Breast epithelium (tissue), 4 donors: ENCODE data around the gene CTNS. TPM values are rescaled to one million over a fixed set of nuclear protein-coding genes. Genes with fewer than 3 reads are reported as not detected.

Source experiments
- DNase-seq, 2 donors: peaks; one replicate each; pipeline ENCODE4 v3.0.0-alpha.2; 2019; ENCODE audit warnings: low spot score in 2 of 2
- H3K27ac ChIP-seq, 2 donors: fragments of 200-600 bp; sonication (generic) in 1 of 2; one replicate each; pipeline ENCODE4 v1.5.1; 2016 to 2019; ENCODE audit warnings: mild to moderate bottlenecking in 1 of 2
- H3K27me3 ChIP-seq, 2 donors: fragments of 200-600 bp; sonication (generic) in 1 of 2; one replicate each; pipeline versions ENCODE4 v1.5.1 to v1.6.0; 2017 to 2019; ENCODE audit warnings: control low read depth in 1 of 2, mild to moderate bottlenecking in 1 of 2
- H3K36me3 ChIP-seq: fragments of 200-600 bp; one replicate; pipeline ENCODE4 v1.5.1; 2019
- H3K4me1 ChIP-seq, 2 donors: fragments of 200-600 bp; sonication (generic); one replicate each; pipeline ENCODE4 v1.5.1; 2016 to 2019; ENCODE audit warnings: control low read depth in 1 of 2
- H3K4me3 ChIP-seq, 3 donors: fragments of 200-600 bp; sonication (generic); 1 replicate in 2 of 3; 2 replicates in 1 of 3; pipeline ENCODE4 v1.5.1; 2016 to 2019; ENCODE audit warnings: mild to moderate bottlenecking in 3 of 3, moderate library complexity in 2 of 3
- H3K9me3 ChIP-seq, 2 donors: fragments of 200-600 bp; sonication (generic) in 1 of 2; one replicate each; pipeline ENCODE4 v1.5.1; 2016 to 2019; ENCODE audit warnings: control low read depth in 1 of 2
- CTCF ChIP-seq, 3 donors: fragments of 450-650 bp; IDR thresholded peaks; one replicate each; pipeline ENCODE4 v1.5.1; 2016 to 2017; ENCODE audit warnings: antibody characterized with exemption in 3 of 3, mild to moderate bottlenecking in 3 of 3, moderate library complexity in 3 of 3
- POLR2A ChIP-seq: fragments of 450-650 bp; IDR thresholded peaks from one replicate; pipeline ENCODE4 v1.6.1; 2016; ENCODE audit warnings: antibody characterized with exemption, mild to moderate bottlenecking, moderate library complexity
- POLR2AphosphoS5 ChIP-seq, 3 donors: sonication (generic); formaldehyde crosslinking; IDR thresholded peaks; one replicate each; pipeline ENCODE4 v1.6.1; 2017; ENCODE audit warnings: antibody characterized with exemption in 3 of 3
- intact Hi-C: fragments of 100-400 bp; cut with DNase I; formaldehyde crosslinking; loops from one replicate; pipeline ENCODE4 v1.15.1; 2023; ENCODE audit warnings: low total_unique reads
- total RNA-seq, 3 donors: library from RNA; depleted of rRNA; stranded (reverse); fragments of >200 nt; gene quantifications; one replicate each; pipeline ENCODE4 v1.1.0, GENCODE V29; 2016

The CTNS gene
- total RNA-seq, 3 donors from 2014 or later = 20.0 to 31.0 (median 20.1) TPM

DNA sequence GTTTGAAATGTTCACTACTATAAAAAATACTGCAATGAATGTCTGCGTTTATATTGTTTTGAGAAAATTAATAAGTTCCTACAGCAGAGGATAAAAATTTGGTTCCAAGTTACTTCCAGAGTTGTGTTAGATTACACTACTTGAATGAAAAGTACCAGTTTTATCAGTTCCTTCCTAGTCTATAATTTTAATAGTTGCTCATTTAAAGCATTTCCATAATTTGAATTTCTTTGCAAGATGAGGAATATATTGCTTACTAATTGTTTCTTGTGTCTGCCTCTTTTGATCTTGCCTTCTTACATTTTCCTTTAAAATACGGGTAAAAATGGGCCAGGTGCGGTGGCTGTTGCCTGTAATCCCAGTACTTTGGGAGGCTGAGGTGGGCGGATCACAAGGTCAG, 36.0 kb downstream of the CTNS start:
- Histone ChIP-seq H3K9me3 (no peaks in the 10 kb centered on the region), H3K27me3 (no peaks in the 10 kb centered on the region), H3K36me3 (no peaks in the 10 kb centered on the region), H3K4me1 (peaks cover 0 to 9% of the 10 kb centered on the region in 2 donors), H3K4me3 (no peak overlapping the region), H3K27ac (no peak overlapping the region)
- TF ChIP-seq POLR2A = no peak
- no peak for TF ChIP-seq POLR2AphosphoS5 (IDR thresholded peaks at IDR 0.05)
- no peak for TF ChIP-seq CTCF (IDR thresholded peaks at IDR 0.05)
- intact Hi-C loops = loop anchor here (10.0 kb wide), 1 partner anchor 1742 kb away; the partner anchor contains the start of gene NUP88
- DNase-seq = no peak

- no peak for DNase-seq
- Histone ChIP-seq H3K27ac (no peak overlapping the region), H3K4me3 (no peak overlapping the region), H3K9me3 (no peaks in the 10 kb centered on the region), H3K36me3 (no peaks in the 10 kb centered on the region), H3K4me1 (no peaks in the 10 kb centered on the region), H3K27me3 (no peaks in the 10 kb centered on the region)
- no peak for TF ChIP-seq CTCF (IDR thresholded peaks at IDR 0.05)
- intact Hi-C loops = loop anchor here (10.0 kb wide), 1 partner anchor 1739 kb away; the partner anchor contains the start of gene NUP88
These were observed 39.3 kb downstream of the CTNS start for GRCh38 chr17:3675886-3676285.

GRCh38 chr17:3678095-3678820, 41.7 kb downstream of the CTNS start:
- Histone ChIP-seq H3K36me3 (no peaks in the 10 kb centered on the region), H3K4me1 (no peaks in the 10 kb centered on the region), H3K4me3 (no peak overlapping the region), H3K9me3 (no peaks in the 10 kb centered on the region), H3K27ac (no peak overlapping the region), H3K27me3 (peaks cover 0 to 13% of the 10 kb centered on the region in 2 donors)
- TF ChIP-seq CTCF (IDR thresholded peaks at IDR 0.05) = no peak
- no peak for TF ChIP-seq POLR2AphosphoS5 (IDR thresholded peaks at IDR 0.05)
- no peak for TF ChIP-seq POLR2A
- no peak for DNase-seq
- intact Hi-C loops = loop anchor here (10.0 kb wide), 1 partner anchor 1737 kb away; the partner anchor contains the start of gene NUP88

DNA sequence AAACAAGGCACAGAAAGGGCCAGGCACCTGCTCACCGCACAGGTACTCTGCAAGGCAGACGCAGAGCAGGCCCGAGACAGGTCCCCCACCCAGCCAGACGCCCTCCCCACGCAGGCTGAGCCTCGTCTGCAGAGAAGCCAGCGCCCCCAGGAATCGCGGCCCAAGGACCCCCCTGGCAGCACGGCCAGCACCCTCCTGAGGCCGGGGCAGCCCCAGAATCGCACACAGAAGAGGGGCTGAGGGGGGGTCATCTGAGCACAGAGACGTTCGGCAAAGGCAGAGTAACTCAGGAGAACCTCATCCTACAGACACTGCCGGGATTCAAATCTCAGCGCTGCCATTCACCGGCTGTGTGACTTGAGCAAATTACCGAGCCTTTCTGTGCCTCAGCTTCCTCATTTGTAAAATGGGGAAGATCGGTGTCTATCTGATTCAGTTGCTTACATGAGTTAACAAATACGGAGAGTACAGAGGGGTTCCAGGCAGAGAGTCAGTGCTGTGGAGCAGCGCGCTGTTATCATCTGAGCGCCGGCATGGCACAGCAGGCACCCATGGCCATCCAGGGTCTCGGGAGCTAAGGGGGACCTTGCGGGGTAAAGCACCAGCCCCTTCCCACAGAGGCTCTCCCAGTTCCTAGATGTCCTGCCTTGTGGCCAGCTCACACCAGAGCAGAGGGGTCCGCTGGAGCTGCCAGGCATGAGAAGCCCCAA, 42.4 kb downstream of the CTNS start:
- intact Hi-C loops = loop anchor here (10.0 kb wide), 1 partner anchor 1736 kb away; the partner anchor contains the start of gene NUP88

More for the DNA sequence above, 42.4 kb downstream of the CTNS start:
- no peaks in the 10 kb centered on the region for H3K4me1 ChIP-seq
- H3K4me3 ChIP-seq = no peak overlapping the region
- DNase-seq = no peak
- peaks cover 0 to 19% of the 10 kb centered on the region in 2 donors for H3K27me3 ChIP-seq
- no peak overlapping the region for H3K27ac ChIP-seq
- TF ChIP-seq POLR2AphosphoS5 (IDR thresholded peaks at IDR 0.05) (no peak), POLR2A (no peak), CTCF (IDR thresholded peaks at IDR 0.05) (no peak)
- H3K36me3 ChIP-seq = no peaks in the 10 kb centered on the region
- H3K9me3 ChIP-seq = no peaks in the 10 kb centered on the region
